Smooth muscle cell (in vitro differentiated cells): ENCODE data around the gene INS. TPM values are rescaled to one million over a fixed set of nuclear protein-coding genes. Genes with fewer than 3 reads are reported as not detected.

Source experiments
- DNase-seq: peaks from one replicate; lab custom pipeline; 2025; ENCODE audit not compliant: unreplicated experiment; lab: John Stamatoyannopoulos, UW
- H2AFZ ChIP-seq: fragments of 200-600 bp; sonication (generic); 2 replicates; pipeline ENCODE4 v1.6.0; 2016; ENCODE audit warnings: antibody characterized with exemption, low read depth, mild to moderate bottlenecking
- H3F3A ChIP-seq: fragments of 200-600 bp; sonication (generic); 2 replicates; pipeline ENCODE4 v1.6.0; 2017; ENCODE audit warnings: antibody characterized with exemption, low read depth
- H3K27ac ChIP-seq: fragments of 200-600 bp; sonication (generic); 2 replicates; pipeline ENCODE4 v1.5.1; 2016; ENCODE audit warnings: low read depth, mild to moderate bottlenecking
- H3K27me3 ChIP-seq: fragments of 200-600 bp; sonication (generic); 2 replicates; pipeline ENCODE4 v1.6.1; 2016; ENCODE audit warnings: low read depth, mild to moderate bottlenecking
- H3K36me3 ChIP-seq: fragments of 200-600 bp; sonication (generic); 2 replicates; pipeline ENCODE4 v1.5.1; 2016; ENCODE audit warnings: low read depth
- H3K4me1 ChIP-seq: fragments of 200-600 bp; sonication (generic); 2 replicates; pipeline ENCODE4 v1.5.1; 2016; ENCODE audit warnings: low read depth
- H3K4me2 ChIP-seq: fragments of 200-600 bp; sonication (generic); 2 replicates; pipeline ENCODE4 v1.6.0; 2016; ENCODE audit warnings: mild to moderate bottlenecking
- H3K4me3 ChIP-seq: fragments of 200-600 bp; sonication (generic); 2 replicates; pipeline ENCODE4 v1.5.1; 2016; ENCODE audit warnings: mild to moderate bottlenecking
- H3K79me2 ChIP-seq: fragments of 200-600 bp; sonication (generic); 2 replicates; pipeline ENCODE4 v1.6.0; 2016; ENCODE audit warnings: low read depth, mild to moderate bottlenecking
- H3K9ac ChIP-seq: fragments of 200-600 bp; sonication (generic); 2 replicates; pipeline ENCODE4 v1.6.0; 2016; ENCODE audit warnings: low read depth
- H3K9me3 ChIP-seq: fragments of 200-600 bp; sonication (generic); replicated peaks from 2 replicates; pipeline ENCODE4 v1.5.1; 2016; ENCODE audit warnings: low read depth
- H4K20me1 ChIP-seq: fragments of 200-600 bp; sonication (generic); 2 replicates; pipeline ENCODE4 v1.6.0; 2016; ENCODE audit warnings: low read depth
- WGBS: methylation state at CpG from one replicate; pipeline ENCODE4 v1.1.7; 2016; ENCODE audit warnings: low lambda C conversion rate; 5-methylcytosine and 5-hydroxymethylcytosine counted together
- polyA plus RNA-seq: library from polyadenylated mRNA; unstranded; fragments of >200 nt; fragmentation: Nextera tagmentation; extraction: Ambion mirVana; gene quantifications from 2 replicates; pipeline ENCODE4 v1.2.1, GENCODE V29; 2016
- total RNA-seq: library from RNA; depleted of rRNA; stranded (reverse); fragments of >200 nt; gene quantifications from 2 replicates; pipeline ENCODE4 v1.2.3, GENCODE V29; 2014
- TF ChIP-seq, protein P1 (sequence below): fragments of 200-600 bp; sonication (generic); IDR thresholded peaks from 2 replicates; pipeline ENCODE4 v1.5.1; 2017; ENCODE audit warnings: borderline replicate concordance, mild to moderate bottlenecking, antibody characterized with exemption; ENCODE audit not compliant: insufficient read depth, poor library complexity, severe bottlenecking

Gene INS
- total and polyA plus RNA-seq, 2 experiments from 2014 or later: not detected

DNA sequence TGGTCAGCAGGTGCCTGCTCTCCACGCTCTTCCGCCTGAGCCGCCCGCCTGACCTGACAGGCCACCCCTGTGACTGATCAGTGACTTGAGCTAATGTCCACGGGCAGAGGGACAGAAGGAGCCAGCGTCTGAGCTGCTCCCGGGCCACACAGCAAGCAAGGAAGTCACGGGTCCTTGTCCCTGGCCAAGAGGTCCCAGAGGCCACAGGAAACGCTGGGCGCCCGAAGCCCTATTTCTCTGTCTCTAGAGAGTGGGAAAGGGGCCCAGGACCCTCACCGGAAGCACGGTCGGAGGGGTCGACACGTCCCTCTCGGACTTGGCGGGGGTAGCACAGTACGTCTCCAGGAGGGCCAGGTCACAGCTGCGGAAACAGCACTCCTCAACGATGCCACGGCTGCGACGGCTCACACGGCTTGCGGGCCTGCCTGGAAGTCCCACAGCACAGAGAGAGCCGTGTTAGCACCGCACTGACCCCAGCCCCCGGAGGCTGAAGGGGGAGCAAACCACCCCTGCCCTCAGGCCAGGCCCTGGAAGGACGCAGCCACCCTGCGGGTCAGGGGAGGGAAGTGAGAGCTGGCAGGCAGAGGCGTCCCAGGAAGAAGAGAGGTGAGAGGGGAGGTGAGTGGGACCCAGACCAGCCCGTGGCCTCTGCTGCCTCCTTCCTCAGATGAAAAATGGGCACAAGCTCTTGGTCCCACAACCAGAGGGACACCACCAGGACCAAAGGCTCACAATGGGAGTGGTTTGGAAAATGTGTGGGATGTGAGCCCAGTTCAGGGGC lies 27.6 kb downstream of the INS start:
- Histone ChIP-seq H4K20me1 (peaks cover 99% of the 10 kb centered on the region), H3K4me1 (peaks cover 9% of the 10 kb centered on the region), H3K36me3 (no peaks in the 10 kb centered on the region), H3K27me3 (no peaks in the 10 kb centered on the region), H3K79me2 (peaks cover 48% of the 10 kb centered on the region), H3K9ac (no peak overlapping the region), H3F3A (peaks cover 78% of the 10 kb centered on the region), H3K27ac (peak overlapping the region; percentile 28), H3K4me3 (peak overlapping the region; percentile 92), H2AFZ (no peak overlapping the region), H3K4me2 (no peak overlapping the region), H3K9me3 (no peaks in the 10 kb centered on the region)
- no peak for DNase-seq
- TF ChIP-seq, protein P1, sequence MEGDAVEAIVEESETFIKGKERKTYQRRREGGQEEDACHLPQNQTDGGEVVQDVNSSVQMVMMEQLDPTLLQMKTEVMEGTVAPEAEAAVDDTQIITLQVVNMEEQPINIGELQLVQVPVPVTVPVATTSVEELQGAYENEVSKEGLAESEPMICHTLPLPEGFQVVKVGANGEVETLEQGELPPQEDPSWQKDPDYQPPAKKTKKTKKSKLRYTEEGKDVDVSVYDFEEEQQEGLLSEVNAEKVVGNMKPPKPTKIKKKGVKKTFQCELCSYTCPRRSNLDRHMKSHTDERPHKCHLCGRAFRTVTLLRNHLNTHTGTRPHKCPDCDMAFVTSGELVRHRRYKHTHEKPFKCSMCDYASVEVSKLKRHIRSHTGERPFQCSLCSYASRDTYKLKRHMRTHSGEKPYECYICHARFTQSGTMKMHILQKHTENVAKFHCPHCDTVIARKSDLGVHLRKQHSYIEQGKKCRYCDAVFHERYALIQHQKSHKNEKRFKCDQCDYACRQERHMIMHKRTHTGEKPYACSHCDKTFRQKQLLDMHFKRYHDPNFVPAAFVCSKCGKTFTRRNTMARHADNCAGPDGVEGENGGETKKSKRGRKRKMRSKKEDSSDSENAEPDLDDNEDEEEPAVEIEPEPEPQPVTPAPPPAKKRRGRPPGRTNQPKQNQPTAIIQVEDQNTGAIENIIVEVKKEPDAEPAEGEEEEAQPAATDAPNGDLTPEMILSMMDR: no peak
- WGBS: 84% methylated on average over 30 of the region's 33 CpGs

DNA sequence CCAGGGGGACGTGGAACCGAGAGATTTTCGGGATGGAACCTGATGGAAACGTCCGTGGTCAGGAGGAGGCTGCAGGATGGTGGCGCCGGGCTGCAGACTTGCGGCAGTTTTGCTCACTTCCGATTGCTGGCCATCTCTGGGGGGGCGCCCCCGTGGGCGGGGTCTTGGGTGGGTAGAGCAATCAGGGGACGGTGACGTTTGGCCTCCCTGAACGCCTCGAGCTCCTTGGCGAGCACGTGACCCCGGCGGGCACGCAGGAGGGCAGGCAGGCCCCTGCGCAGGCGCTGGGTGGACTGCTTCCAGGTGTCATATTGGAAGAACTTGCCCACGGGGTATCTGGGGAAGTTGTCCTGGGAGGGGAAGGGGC lies 28.2 kb downstream of the INS start:
- Histone ChIP-seq H3K4me2 (no peak overlapping the region), H3K4me3 (no peak overlapping the region), H3K27ac (no peak overlapping the region), H3K9me3 (no peaks in the 10 kb centered on the region), H3K27me3 (no peaks in the 10 kb centered on the region), H3K9ac (no peak overlapping the region), H2AFZ (no peak overlapping the region), H3K4me1 (peaks cover 9% of the 10 kb centered on the region), H3K36me3 (no peaks in the 10 kb centered on the region), H3F3A (peaks cover 84% of the 10 kb centered on the region), H3K79me2 (peaks cover 44% of the 10 kb centered on the region), H4K20me1 (peaks cover 100% of the 10 kb centered on the region)
- DNase-seq: no peak
- 83% methylated on average over 21 of the region's 24 CpGs for WGBS
- TF ChIP-seq, protein P1: no peak

DNA sequence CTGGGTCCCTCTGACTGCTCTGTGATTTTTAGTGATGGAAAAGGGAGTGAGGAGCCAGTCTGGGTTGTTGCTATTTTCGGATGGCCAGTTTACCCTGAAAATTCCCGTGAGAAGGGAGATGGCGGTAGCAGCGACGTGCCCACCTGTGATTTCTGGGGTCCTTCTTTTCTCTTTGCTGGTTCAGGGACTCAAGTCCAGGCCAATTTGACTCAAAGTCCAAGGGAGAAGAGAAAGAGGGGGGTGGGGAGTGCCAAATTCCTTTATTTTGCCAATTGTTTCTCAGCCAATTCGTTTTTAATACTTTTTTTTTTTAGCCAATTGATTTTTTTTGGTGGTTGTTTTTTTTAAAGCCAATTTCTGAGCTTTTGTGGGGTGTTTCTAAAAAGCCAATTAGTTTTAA lies 28.8 kb downstream of the INS start:
- H2AFZ ChIP-seq: no peak overlapping the region
- no peaks in the 10 kb centered on the region for H3K36me3 ChIP-seq
- H3K9me3 ChIP-seq: no peaks in the 10 kb centered on the region
- peaks cover 9% of the 10 kb centered on the region for H3K4me1 ChIP-seq
- TF ChIP-seq, protein P1: no peak
- peaks cover 38% of the 10 kb centered on the region for H3K79me2 ChIP-seq
- peaks cover 83% of the 10 kb centered on the region for H3F3A ChIP-seq
- H3K9ac ChIP-seq: no peak overlapping the region
- H3K27me3 ChIP-seq: no peaks in the 10 kb centered on the region
- H3K27ac ChIP-seq: no peak overlapping the region
- no peak for DNase-seq
- no peak overlapping the region for H3K4me3 ChIP-seq
- no peak overlapping the region for H3K4me2 ChIP-seq
- 91% methylated on average over 6 of the region's 6 CpGs for WGBS
- peaks cover 95% of the 10 kb centered on the region for H4K20me1 ChIP-seq
